ENCODE results near the gene VPS37C.

GRCh38 chr11:61172888-61173287 lies 11.7 kb upstream of the VPS37C start:
- TF ChIP-seq CTCF (IDR thresholded peaks at IDR 0.05) (no peak), EZH2 (IDR thresholded peaks at IDR 0.05) (no peak), EZH2phosphoT487 (IDR thresholded peaks at IDR 0.05) (no peak)
